HepG2 (cell line): ENCODE results near the gene EIF4ENIF1. TPM values are rescaled to one million over a fixed set of nuclear protein-coding genes. Genes with fewer than 3 reads are reported as not detected.

ENCODE experiments used
- ERF ChIP-seq: IDR thresholded peaks from 2 replicates; pipeline ENCODE4 v1.6.1; 2018; ENCODE audit warnings: missing biosample characterization, missing genetic modification reagents
- MAF1 ChIP-seq: sonication (generic); formaldehyde crosslinking; IDR thresholded peaks from 2 replicates; pipeline ENCODE4 v1.5.0; 2020; ENCODE audit warnings: missing genetic modification reagents, borderline replicate concordance
- MAZ ChIP-seq, 2 experiments: sonication (generic) in 1 of 2; formaldehyde crosslinking in 1 of 2; IDR thresholded peaks; 2 replicates each; pipeline versions ENCODE4 v1.5.0 to v1.6.1; 2012 to 2020; ENCODE audit warnings: low read depth in 2 of 2, mild to moderate bottlenecking in 2 of 2, borderline replicate concordance in 1 of 2, improper control_type of control experiment in 1 of 2, low read length in 1 of 2, missing genetic modification reagents in 1 of 2, moderate library complexity in 1 of 2
- MTERF4 ChIP-seq: sonication (generic); formaldehyde crosslinking; IDR thresholded peaks from 2 replicates; pipeline ENCODE4 v1.8.0; 2023; ENCODE audit warnings: mild to moderate bottlenecking, missing genetic modification reagents
- NRL ChIP-seq: sonication (generic); formaldehyde crosslinking; IDR thresholded peaks from 2 replicates; pipeline ENCODE4 v1.5.0; 2020; ENCODE audit warnings: missing genetic modification reagents, mild to moderate bottlenecking, moderate library complexity, borderline replicate concordance
- PCBP2 ChIP-seq: fragments of 200-400 bp; formaldehyde crosslinking; optimal IDR thresholded peaks from 2 replicates; pipeline ENCODE3; 2018; ENCODE audit warnings: low read length, low read depth; ENCODE audit not compliant: poor library complexity, severe bottlenecking
- TERF1 ChIP-seq: sonication (generic); formaldehyde crosslinking; IDR thresholded peaks from 2 replicates; pipeline ENCODE4 v1.8.0; 2022; ENCODE audit warnings: mild to moderate bottlenecking, missing genetic modification reagents, moderate library complexity
- THYN1 ChIP-seq: sonication (generic); formaldehyde crosslinking; IDR thresholded peaks from 2 replicates; pipeline ENCODE4 v1.8.1; 2023; ENCODE audit warnings: low read depth, mild to moderate bottlenecking, moderate library complexity, missing genetic modification reagents, borderline replicate concordance
- ZC3H4 ChIP-seq: sonication (generic); formaldehyde crosslinking; IDR thresholded peaks from 2 replicates; pipeline ENCODE4 v1.4.0; 2020; ENCODE audit warnings: missing genetic modification reagents, borderline replicate concordance
- ZNF275 ChIP-seq: sonication (generic); formaldehyde crosslinking; IDR thresholded peaks from 2 replicates; pipeline ENCODE4 v1.8.0; 2022; ENCODE audit warnings: missing genetic modification reagents, mild to moderate bottlenecking, inconsistent platforms, borderline replicate concordance
- ZNF33B ChIP-seq: sonication (generic); formaldehyde crosslinking; IDR thresholded peaks from 2 replicates; pipeline ENCODE4 v1.5.1; 2020; ENCODE audit warnings: mild to moderate bottlenecking, missing genetic modification reagents
- ZNF572 ChIP-seq: sonication (generic); formaldehyde crosslinking; IDR thresholded peaks from 2 replicates; pipeline ENCODE4 v1.5.1; 2020; ENCODE audit warnings: mild to moderate bottlenecking, missing genetic modification reagents
- ZNF704 ChIP-seq: sonication (generic); formaldehyde crosslinking; IDR thresholded peaks from 2 replicates; pipeline ENCODE4 v1.8.1; 2023; ENCODE audit warnings: mild to moderate bottlenecking, inconsistent platforms, moderate library complexity, missing genetic modification reagents, borderline replicate concordance
- polyA plus RNA-seq, 8 experiments: library from polyadenylated mRNA; depleted of rRNA in 3 of 8; stranded (reverse) in 7 of 8; unstranded in 1 of 8; fragments of >200 nt; fragmentation: Illumina TruSeq in 4 of 8; extraction: Trizol in 4 of 8; gene quantifications; 2 replicates each; pipeline versions ENCODE4 v1.2.1 to v1.2.3, GENCODE V29; 2011 to 2016; ENCODE audit warnings: low read depth in 4 of 8, missing spikeins in 1 of 8, mixed read lengths in 1 of 8; ENCODE audit not compliant: insufficient read depth in 1 of 8
- total RNA-seq, 5 experiments: library from RNA; depleted of rRNA; stranded (reverse); fragments of >200 nt; fragmentation: Illumina TruSeq; extraction: Trizol; gene quantifications; 2 replicates each; pipeline ENCODE4 v1.2.3, GENCODE V29; 2016; ENCODE audit warnings: low read depth in 1 of 5

EIF4ENIF1 gene
- total and polyA plus RNA-seq, 2 of the 13 experiments (the other 11 are each of a cell fraction or from before 2014, with no cell fraction given), result 11.9 to 12.3 TPM

GRCh38 chr22:31400023-31400397 lies 89.6 kb downstream of the EIF4ENIF1 start (continued):
- TF ChIP-seq ZNF704 (CRISPR knock-in tag) (0 out of 2 replicates have a peak, but pooled peaks have one; percentile 14), TERF1 (CRISPR knock-in tag) (no peak), THYN1 (CRISPR knock-in tag) (no peak), ZNF572 (CRISPR knock-in tag) (no peak), MAZ (IDR thresholded peaks at IDR 0.05; ENCODE audit: borderline replicate concordance, low read depth, low read length) (0 out of 2 replicates have a peak, but pooled peaks have one; percentile 9), MAZ (CRISPR knock-in tag; IDR thresholded peaks at IDR 0.05; ENCODE audit: low read depth) (no peak), ERF (CRISPR knock-in tag) (no peak), MTERF4 (0 out of 2 replicates have a peak, but pooled peaks have one; percentile 32), PCBP2 (no peak), ZC3H4 (CRISPR knock-in tag) (no peak), MAF1 (CRISPR knock-in tag) (no peak), ZNF33B (CRISPR knock-in tag) (no peak), ZNF275 (CRISPR knock-in tag) (0 out of 2 replicates have a peak, but pooled peaks have one; percentile 5), NRL (no peak)
